ENCODE measurements around the gene CSMD2. TPM values are rescaled to one million over a fixed set of nuclear protein-coding genes. Genes with fewer than 3 reads are reported as not detected.

CSMD2 gene
- total RNA-seq, 1 experiment from 2014 or later, result 0.22 TPM

GRCh38 chr1:33469691-33470090, 695.3 kb downstream of the CSMD2 start:
- CTCF ChIA-PET, result interaction anchor here (1.0 to 4.5 kb wide), 7 partner anchors 9 to 250 kb away, joined by 3 to 37 read pairs (median 7); no protein-coding TSS in a partner anchor
- TF ChIP-seq, protein P1, sequence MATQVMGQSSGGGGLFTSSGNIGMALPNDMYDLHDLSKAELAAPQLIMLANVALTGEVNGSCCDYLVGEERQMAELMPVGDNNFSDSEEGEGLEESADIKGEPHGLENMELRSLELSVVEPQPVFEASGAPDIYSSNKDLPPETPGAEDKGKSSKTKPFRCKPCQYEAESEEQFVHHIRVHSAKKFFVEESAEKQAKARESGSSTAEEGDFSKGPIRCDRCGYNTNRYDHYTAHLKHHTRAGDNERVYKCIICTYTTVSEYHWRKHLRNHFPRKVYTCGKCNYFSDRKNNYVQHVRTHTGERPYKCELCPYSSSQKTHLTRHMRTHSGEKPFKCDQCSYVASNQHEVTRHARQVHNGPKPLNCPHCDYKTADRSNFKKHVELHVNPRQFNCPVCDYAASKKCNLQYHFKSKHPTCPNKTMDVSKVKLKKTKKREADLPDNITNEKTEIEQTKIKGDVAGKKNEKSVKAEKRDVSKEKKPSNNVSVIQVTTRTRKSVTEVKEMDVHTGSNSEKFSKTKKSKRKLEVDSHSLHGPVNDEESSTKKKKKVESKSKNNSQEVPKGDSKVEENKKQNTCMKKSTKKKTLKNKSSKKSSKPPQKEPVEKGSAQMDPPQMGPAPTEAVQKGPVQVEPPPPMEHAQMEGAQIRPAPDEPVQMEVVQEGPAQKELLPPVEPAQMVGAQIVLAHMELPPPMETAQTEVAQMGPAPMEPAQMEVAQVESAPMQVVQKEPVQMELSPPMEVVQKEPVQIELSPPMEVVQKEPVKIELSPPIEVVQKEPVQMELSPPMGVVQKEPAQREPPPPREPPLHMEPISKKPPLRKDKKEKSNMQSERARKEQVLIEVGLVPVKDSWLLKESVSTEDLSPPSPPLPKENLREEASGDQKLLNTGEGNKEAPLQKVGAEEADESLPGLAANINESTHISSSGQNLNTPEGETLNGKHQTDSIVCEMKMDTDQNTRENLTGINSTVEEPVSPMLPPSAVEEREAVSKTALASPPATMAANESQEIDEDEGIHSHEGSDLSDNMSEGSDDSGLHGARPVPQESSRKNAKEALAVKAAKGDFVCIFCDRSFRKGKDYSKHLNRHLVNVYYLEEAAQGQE (IDR thresholded peaks at IDR 0.05; ENCODE audit: low read depth), result no peak
- TF ChIP-seq SIN3A (IDR thresholded peaks at IDR 0.05; ENCODE audit: low read depth) (no peak), EZH2phosphoT487 (IDR thresholded peaks at IDR 0.05; ENCODE audit: borderline replicate concordance) (no peak), JUND (IDR thresholded peaks at IDR 0.05) (no peak), POLR2AphosphoS5 (IDR thresholded peaks at IDR 0.05; ENCODE audit: low read depth, low read length) (no peak), EGR1 (IDR thresholded peaks at IDR 0.05; ENCODE audit: low read depth) (no peak), ELF1 (IDR thresholded peaks at IDR 0.05; ENCODE audit: borderline replicate concordance, low read depth) (no peak), SRF (IDR thresholded peaks at IDR 0.05; ENCODE audit: low read depth) (no peak), SP1 (IDR thresholded peaks at IDR 0.05; ENCODE audit: low read depth) (no peak), CEBPB (IDR thresholded peaks at IDR 0.05; ENCODE audit: low read depth) (no peak), CBX3 (IDR thresholded peaks at IDR 0.05; ENCODE audit: low read depth) (no peak), EZH2 (IDR thresholded peaks at IDR 0.05) (no peak)
- TF ChIP-seq, protein P2, sequence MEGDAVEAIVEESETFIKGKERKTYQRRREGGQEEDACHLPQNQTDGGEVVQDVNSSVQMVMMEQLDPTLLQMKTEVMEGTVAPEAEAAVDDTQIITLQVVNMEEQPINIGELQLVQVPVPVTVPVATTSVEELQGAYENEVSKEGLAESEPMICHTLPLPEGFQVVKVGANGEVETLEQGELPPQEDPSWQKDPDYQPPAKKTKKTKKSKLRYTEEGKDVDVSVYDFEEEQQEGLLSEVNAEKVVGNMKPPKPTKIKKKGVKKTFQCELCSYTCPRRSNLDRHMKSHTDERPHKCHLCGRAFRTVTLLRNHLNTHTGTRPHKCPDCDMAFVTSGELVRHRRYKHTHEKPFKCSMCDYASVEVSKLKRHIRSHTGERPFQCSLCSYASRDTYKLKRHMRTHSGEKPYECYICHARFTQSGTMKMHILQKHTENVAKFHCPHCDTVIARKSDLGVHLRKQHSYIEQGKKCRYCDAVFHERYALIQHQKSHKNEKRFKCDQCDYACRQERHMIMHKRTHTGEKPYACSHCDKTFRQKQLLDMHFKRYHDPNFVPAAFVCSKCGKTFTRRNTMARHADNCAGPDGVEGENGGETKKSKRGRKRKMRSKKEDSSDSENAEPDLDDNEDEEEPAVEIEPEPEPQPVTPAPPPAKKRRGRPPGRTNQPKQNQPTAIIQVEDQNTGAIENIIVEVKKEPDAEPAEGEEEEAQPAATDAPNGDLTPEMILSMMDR (IDR thresholded peaks at IDR 0.05 in 2 of 3, conservative IDR thresholded peaks at IDR 0.05 in 1 of 3; ENCODE audit: borderline replicate concordance in 1 of 3, insufficient read depth in 1 of 3, low read depth in 2 of 3, low read length in 2 of 3), result no peak
- H3K79me2 ChIP-seq (ENCODE audit: insufficient read depth, low read length), result peaks cover 8% of the 10 kb centered on the region; the same call in 1 of the 2 replicates
- no peaks in the 10 kb centered on the region for H3K9me2 ChIP-seq (ENCODE audit: insufficient read depth)
- no peak overlapping the region for H3K27ac ChIP-seq (ENCODE audit: low read depth, low read length)
- no peak overlapping the region for H3K4me3 ChIP-seq (replicated peaks in 1 of 2; ENCODE audit: low read depth in 1 of 2, low read length in 2 of 2)
- no peaks in the 10 kb centered on the region for H4K20me1 ChIP-seq (ENCODE audit: insufficient read depth)
- RAD21 ChIA-PET (ENCODE audit: low non-redundant PET in 1 of 2, low total read pairs in 2 of 2, uncharacterized antibody in 2 of 2, unreplicated experiment in 2 of 2), result interaction anchor here (0.7 to 3.3 kb wide), 3 partner anchors 171 to 174 kb away, joined by 3 to 15 read pairs (median 5); no protein-coding TSS in a partner anchor
- no TSS peak for BruUV-seq (replicated peaks)
- H3K27me3 ChIP-seq (ENCODE audit: insufficient read depth, low read length), result no peaks in the 10 kb centered on the region
- no peaks in the 10 kb centered on the region for H3K36me3 ChIP-seq (ENCODE audit: control insufficient read depth in 1 of 2, insufficient read depth in 2 of 2, low read length in 2 of 2)
- POLR2A ChIA-PET, result no interaction called here
- H3K9me3 ChIP-seq (ENCODE audit: control insufficient read depth in 1 of 2, insufficient read depth in 1 of 2, low read depth in 1 of 2, low read length in 2 of 2), result no peaks in the 10 kb centered on the region
- H3K9ac ChIP-seq (ENCODE audit: low read length), result no peak overlapping the region
- intact Hi-C loops (cut with micrococcal nuclease), result loop anchor here (1.0 to 5.0 kb wide), 7 partner anchors 87 to 372 kb away; no protein-coding TSS in a partner anchor
- H3K4me1 ChIP-seq (ENCODE audit: control insufficient read depth in 1 of 2, insufficient read depth in 2 of 2, low read length in 2 of 2), result peaks cover 6 to 42% of the 10 kb centered on the region in 2 experiments; a peak in 3 of 4 replicates
- no peak overlapping the region for H3K4me2 ChIP-seq (ENCODE audit: low read length)
- DNase-seq (ENCODE audit: low read depth, low spot score) (no peak), ATAC-seq (no peak)
- H2AFZ ChIP-seq (ENCODE audit: low read depth, low read length, poor library complexity, severe bottlenecking), result no peak overlapping the region
